Measurements from ENCODE around the gene LITAFD. TPM values are rescaled to one million over a fixed set of nuclear protein-coding genes. Genes with fewer than 3 reads are reported as not detected.

Gene LITAFD
- total RNA-seq, 4 donors from 2014 or later: not detected

GRCh38 chr16:8858994-8859912 lies 22.9 kb upstream of the LITAFD start:
- peak overlapping the region; percentile 18 to 64 (median 38) for H3K27ac ChIP-seq
- in situ Hi-C loops (cut with MboI; ENCODE audit: low pct_ligation_motif_present in 1 of 4, low pct_unique_long_range_greater_than_20kb in 1 of 4, low sequenced_read_pairs in 3 of 4): no loop called here

DNA sequence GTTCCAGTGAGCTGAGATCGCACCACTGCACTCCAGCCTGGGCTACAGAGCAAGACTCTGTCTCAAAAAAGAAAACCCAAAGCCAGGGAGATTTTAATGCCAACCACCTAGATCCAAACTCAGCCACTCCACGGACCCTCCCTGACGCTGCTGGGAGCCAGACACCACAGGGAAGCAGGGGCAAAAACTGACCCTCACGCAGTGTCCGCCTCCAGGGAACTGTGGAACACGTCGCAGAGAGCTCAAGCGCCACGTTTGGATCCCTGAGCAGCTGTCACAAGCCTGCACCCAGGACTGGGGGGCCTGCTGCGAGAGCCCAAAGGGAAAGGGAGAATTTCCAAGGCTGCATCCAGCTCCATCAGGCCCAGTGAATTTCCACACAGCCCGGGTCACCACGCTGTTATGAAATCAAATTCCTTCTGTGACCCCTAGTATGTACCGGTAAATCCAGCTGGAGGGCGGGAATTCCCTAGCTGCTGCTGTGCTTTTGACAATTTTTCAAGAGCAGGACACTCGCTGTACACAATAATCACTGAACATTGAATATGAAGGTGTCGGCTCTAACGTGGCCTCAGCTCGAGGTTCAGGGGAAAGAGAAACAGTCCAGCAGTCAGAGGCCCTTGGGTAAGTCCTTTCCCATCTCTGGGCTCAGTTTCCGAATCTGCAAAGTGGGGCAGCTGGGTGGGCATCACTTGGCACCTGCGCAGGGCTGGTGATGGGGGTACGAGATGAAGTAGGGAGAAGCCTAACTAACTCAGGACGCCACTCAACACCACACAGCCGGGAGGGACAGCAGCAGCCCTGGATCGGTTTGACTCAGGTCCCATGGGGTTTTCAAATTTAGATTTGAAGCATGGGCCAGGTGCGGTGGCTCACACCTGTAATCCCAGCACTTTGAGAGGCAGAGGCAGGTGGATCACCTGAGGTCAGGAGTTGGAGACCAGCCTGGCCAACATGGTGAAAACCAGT lies 22.0 kb upstream of the LITAFD start:
- H3K4me1 ChIP-seq: peaks cover 12 to 42% (median 34%) of the 10 kb centered on the region in 4 donors
- in situ Hi-C loops (cut with MboI; ENCODE audit: low pct_ligation_motif_present in 1 of 4, low pct_unique_long_range_greater_than_20kb in 1 of 4, low sequenced_read_pairs in 3 of 4): no loop called here
- 76% methylated on average over 25 of the region's 25 CpGs; no CpG with 5 or more reads in 1 of the 2 donors for WGBS, 2 donors (ENCODE audit: low coverage in 1 of 2)
- DNase-seq: peak; percentile 43
- peak overlapping the region; percentile 18 to 74 (median 46) for H3K27ac ChIP-seq
- TF ChIP-seq POLR2AphosphoS5 (IDR thresholded peaks at IDR 0.05) (peak in 2 of 3 donors; percentile 47 to 50), EP300 (IDR thresholded peaks at IDR 0.05; ENCODE audit: low read depth) (no peak)
- no peak overlapping the region for H3K4me3 ChIP-seq
- intact Hi-C loops (cut with DNase I; ENCODE audit: low total_unique reads): loop anchor here (5.0 kb wide), 1 partner anchor 1702 kb away; no protein-coding TSS in a partner anchor
- no peaks in the 10 kb centered on the region for H3K27me3 ChIP-seq
- H3K9me3 ChIP-seq: no peaks in the 10 kb centered on the region
- peaks cover 0 to 4% (median 0%) of the 10 kb centered on the region in 4 donors for H3K36me3 ChIP-seq

More at GRCh38 chr16:8858994-8859912, 22.9 kb upstream of the LITAFD start:
- TF ChIP-seq EP300 (IDR thresholded peaks at IDR 0.05; ENCODE audit: low read depth) (no peak), POLR2A (IDR thresholded peaks at IDR 0.05) (no peak), CTCF (IDR thresholded peaks at IDR 0.05) (no peak), POLR2AphosphoS5 (IDR thresholded peaks at IDR 0.05) (no peak)
- Histone ChIP-seq H3K4me1 (peaks cover 11 to 32% (median 25%) of the 10 kb centered on the region in 4 donors), H3K9me3 (no peaks in the 10 kb centered on the region), H3K4me3 (no peak overlapping the region), H3K36me3 (peaks cover 0 to 6% (median 0%) of the 10 kb centered on the region in 4 donors), H3K27me3 (no peaks in the 10 kb centered on the region)
- 93 to 96% methylated on average over 5 to 31 of the region's 31 CpGs for WGBS, 2 donors (ENCODE audit: low coverage in 1 of 2)
- DNase-seq: no peak
- intact Hi-C loops (cut with DNase I; ENCODE audit: low total_unique reads): loop anchor here (5.0 kb wide), 1 partner anchor 1703 kb away; no protein-coding TSS in a partner anchor

DNA sequence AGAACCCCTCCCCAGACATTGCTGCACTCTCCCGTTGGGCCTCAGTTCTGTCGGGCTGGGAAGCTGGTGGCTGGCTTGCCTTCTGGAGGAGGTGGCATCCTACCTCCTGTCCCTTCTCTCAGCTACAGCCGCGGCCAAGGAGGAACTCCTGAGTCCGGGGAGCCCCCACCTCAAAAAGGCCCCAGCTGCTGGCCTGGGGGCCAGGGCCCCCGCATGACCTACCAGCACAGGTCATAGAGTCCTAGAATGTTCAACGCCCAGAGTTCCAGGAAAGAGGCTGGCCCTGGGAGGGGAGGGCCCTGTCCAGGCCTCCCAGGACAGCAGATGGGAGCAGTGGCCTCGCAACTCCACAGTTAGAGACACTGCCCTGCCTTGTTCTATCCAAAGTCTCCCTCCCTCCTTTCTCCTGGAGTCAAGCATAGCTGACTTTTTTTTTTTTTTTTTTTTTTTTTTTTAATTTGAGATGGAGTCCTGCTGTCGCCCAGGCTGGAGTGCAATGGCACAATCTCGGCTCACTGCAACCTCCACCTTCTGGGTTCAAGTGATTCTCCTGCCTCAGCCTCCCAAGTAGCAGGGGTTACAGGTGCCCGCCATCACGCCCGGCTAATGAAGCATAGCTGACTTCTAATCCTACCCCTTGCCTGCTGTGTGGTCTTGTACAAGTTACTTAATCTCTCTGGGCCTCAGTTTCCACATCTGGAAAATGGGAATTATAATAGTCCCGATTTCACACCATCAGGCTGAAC lies 20.4 kb upstream of the LITAFD start:
- in situ Hi-C loops (cut with MboI; ENCODE audit: low pct_ligation_motif_present in 1 of 4, low pct_unique_long_range_greater_than_20kb in 1 of 4, low sequenced_read_pairs in 3 of 4) (no loop called here), intact Hi-C loops (cut with DNase I; ENCODE audit: low total_unique reads) (no loop called here)
- WGBS, 2 donors (ENCODE audit: low coverage in 1 of 2): 68 to 81% methylated on average over 7 to 11 of the region's 14 CpGs
- no peaks in the 10 kb centered on the region for H3K27me3 ChIP-seq
- H3K9me3 ChIP-seq: no peaks in the 10 kb centered on the region
- H3K4me1 ChIP-seq: peaks cover 26 to 57% (median 49%) of the 10 kb centered on the region in 4 donors
- no peaks in the 10 kb centered on the region for H3K36me3 ChIP-seq
- H3K27ac ChIP-seq: peak overlapping the region; percentile 56 to 76 (median 69)
- no peak for TF ChIP-seq CTCF (IDR thresholded peaks at IDR 0.05)
- TF ChIP-seq EP300 (IDR thresholded peaks at IDR 0.05; ENCODE audit: low read depth): no peak
- no peak for TF ChIP-seq POLR2AphosphoS5 (IDR thresholded peaks at IDR 0.05)
- TF ChIP-seq POLR2A (IDR thresholded peaks at IDR 0.05): no peak
- H3K4me3 ChIP-seq: no peak overlapping the region
- no peak for DNase-seq
